ENCODE measurements around the gene SMIM1.

DNA sequence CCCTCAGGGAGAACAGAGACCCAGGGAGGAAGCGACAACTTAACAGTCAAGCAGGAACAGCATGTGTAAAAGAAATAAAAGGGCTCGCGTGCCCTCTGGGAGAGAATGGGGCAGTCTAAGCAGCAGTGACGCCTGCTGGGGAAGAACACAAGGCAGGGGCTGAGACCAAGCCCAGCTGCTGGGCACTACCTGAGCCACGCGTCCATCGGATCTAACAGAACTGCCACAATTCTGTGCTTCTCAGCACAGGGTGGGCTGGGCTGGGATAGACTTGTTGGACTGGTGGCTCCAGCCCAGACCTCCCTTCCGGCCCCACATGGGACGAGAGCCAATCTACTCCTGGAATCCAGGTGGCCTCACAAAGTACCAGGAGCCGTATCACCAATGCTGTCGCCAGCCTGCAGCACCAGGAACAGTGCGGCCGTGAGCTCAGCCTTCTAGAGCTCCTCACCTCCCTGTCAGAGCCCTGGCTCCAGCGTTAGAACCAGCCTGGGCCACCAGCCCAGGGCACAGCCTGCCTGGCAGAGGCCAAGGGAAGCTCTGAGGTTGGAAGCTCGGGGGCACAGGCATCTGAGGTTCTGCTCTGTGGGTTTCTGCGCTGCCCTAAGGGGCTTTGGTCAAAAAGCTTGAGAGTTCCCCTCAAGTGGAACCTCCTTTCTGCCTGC, 16.3 kb downstream of the SMIM1 start:
- TF ChIP-seq, protein P1, sequence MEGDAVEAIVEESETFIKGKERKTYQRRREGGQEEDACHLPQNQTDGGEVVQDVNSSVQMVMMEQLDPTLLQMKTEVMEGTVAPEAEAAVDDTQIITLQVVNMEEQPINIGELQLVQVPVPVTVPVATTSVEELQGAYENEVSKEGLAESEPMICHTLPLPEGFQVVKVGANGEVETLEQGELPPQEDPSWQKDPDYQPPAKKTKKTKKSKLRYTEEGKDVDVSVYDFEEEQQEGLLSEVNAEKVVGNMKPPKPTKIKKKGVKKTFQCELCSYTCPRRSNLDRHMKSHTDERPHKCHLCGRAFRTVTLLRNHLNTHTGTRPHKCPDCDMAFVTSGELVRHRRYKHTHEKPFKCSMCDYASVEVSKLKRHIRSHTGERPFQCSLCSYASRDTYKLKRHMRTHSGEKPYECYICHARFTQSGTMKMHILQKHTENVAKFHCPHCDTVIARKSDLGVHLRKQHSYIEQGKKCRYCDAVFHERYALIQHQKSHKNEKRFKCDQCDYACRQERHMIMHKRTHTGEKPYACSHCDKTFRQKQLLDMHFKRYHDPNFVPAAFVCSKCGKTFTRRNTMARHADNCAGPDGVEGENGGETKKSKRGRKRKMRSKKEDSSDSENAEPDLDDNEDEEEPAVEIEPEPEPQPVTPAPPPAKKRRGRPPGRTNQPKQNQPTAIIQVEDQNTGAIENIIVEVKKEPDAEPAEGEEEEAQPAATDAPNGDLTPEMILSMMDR (conservative IDR thresholded peaks at IDR 0.05; ENCODE audit: low read length), result no peak
- no peak for TF ChIP-seq EZH2phosphoT487 (IDR thresholded peaks at IDR 0.05; ENCODE audit: borderline replicate concordance, low read depth, low read length)

Measured in OCI-LY7 (cell line).